Activated CD4-positive, alpha-beta T cell treated with anti-CD3 and anti-CD28 coated beads, Interleukin-2, amount 10 ng/mL, durations not matched to agents 7 days and 5 days (primary cell): Measurements from ENCODE around the gene ARHGAP31. TPM values are rescaled to one million over a fixed set of nuclear protein-coding genes. Genes with fewer than 3 reads are reported as not detected.
"Not testable (repeated sequence)": the region's sequence is repeated elsewhere in the genome, so short reads cannot be mapped to it uniquely, and the experiment has no call there.

Source experiments
- CTCF ChIA-PET: fragments of 350-600 bp; sonication (Branson Sonifier 250); formaldehyde crosslinking; loops from one replicate; lab custom pipeline; 2021; ENCODE audit warnings: antibody characterized with exemption; lab: Charles Lee
- POLR2A ChIA-PET: fragments of 350-600 bp; sonication (Branson Sonifier 250); formaldehyde crosslinking; loops from one replicate; lab custom pipeline; 2021; ENCODE audit warnings: antibody characterized with exemption; lab: Charles Lee
- DNase-seq: peaks from one replicate; pipeline ENCODE4 v3.0.0-alpha.2; 2020
- H3K27ac Mint-ChIP-seq: one replicate; pipeline ENCODE4 v1.8.0; 2021; ENCODE audit warnings: mild to moderate bottlenecking, moderate library complexity, mixed read lengths
- H3K27me3 Mint-ChIP-seq: one replicate; pipeline ENCODE4 v1.8.0; 2021; ENCODE audit warnings: mixed read lengths
- H3K36me3 Mint-ChIP-seq: one replicate; pipeline ENCODE4 v1.8.0; 2021; ENCODE audit warnings: low read depth, mixed read lengths
- H3K4me1 Mint-ChIP-seq: one replicate; pipeline ENCODE4 v1.8.0; 2021; ENCODE audit warnings: mixed read lengths
- H3K4me3 Mint-ChIP-seq: one replicate; pipeline ENCODE4 v1.8.0; 2021; ENCODE audit warnings: mild to moderate bottlenecking, moderate library complexity, mixed read lengths
- H3K9me3 Mint-ChIP-seq: one replicate; pipeline ENCODE4 v1.8.0; 2021; ENCODE audit warnings: mixed read lengths
- total RNA-seq, 2 experiments: library from RNA; stranded (reverse); gene quantifications; one replicate each; pipeline ENCODE4 v1.2.3, GENCODE V29; 2021

ARHGAP31 gene
- total RNA-seq, 2 experiments from 2014 or later, result 2.0 to 2.4 TPM

DNA sequence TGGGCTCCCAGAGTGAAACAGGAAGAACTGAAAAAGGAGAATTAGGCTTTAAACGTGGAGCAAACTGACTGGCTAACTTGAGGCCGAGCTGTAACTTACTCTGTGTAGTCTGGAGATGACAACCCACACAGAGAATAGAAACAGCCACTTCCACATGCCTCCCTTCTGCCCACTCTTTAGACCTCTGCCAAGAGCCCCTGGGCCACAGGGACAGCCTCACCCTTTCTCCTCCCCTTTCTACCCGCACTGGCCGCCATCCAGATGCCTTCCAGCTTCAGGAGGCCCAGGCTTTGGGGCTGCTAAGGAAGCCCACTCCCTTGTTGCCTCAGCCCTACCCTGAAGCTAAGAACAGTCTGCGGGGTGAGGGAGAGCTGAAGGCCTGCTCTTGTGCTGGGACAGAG, 6.8 kb downstream of the ARHGAP31 start:
- Mint-ChIP-seq H3K4me3 (no peak overlapping the region), H3K27me3 (peaks cover under 1% of the 10 kb centered on the region), H3K9me3 (no peaks in the 10 kb centered on the region), H3K36me3 (no peaks in the 10 kb centered on the region), H3K4me1 (peaks cover 22% of the 10 kb centered on the region), H3K27ac (no peak overlapping the region)
- no peak for DNase-seq
- POLR2A ChIA-PET, result no interaction called here
- CTCF ChIA-PET, result interaction anchor here (0.6 to 1.4 kb wide), 4 partner anchors 13 to 1267 kb away, joined by 3 to 6 read pairs (median 4); no protein-coding TSS in a partner anchor

DNA sequence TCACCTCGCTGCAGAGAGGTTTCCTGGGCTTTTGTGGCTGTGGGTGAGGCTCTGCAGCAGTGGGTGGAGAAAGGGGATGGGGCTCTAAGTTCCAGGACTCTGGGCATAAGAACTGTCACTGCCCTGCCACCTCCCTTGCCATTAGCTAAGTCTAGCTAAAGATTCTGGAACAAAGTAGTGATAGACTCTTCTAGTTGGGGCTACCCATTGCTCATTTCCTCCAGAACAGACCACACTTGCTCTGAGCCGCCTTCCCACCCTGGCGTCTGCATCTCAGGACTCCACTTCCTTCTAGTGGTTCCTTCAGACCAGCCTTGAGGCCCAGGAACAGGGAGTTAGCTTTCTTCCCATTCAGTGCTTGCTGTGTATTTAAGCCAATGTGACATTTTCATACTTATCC, 7.5 kb downstream of the ARHGAP31 start:
- Mint-ChIP-seq H3K4me1 (peaks cover 20% of the 10 kb centered on the region), H3K36me3 (no peaks in the 10 kb centered on the region), H3K4me3 (no peak overlapping the region), H3K27me3 (no peaks in the 10 kb centered on the region), H3K27ac (no peak overlapping the region), H3K9me3 (no peaks in the 10 kb centered on the region)
- DNase-seq, result no peak
- POLR2A ChIA-PET, result no interaction called here
- CTCF ChIA-PET, result interaction anchor here (1.4 kb wide), 1 partner anchor 12 kb away, joined by 3 read pairs; no protein-coding TSS in a partner anchor

DNA sequence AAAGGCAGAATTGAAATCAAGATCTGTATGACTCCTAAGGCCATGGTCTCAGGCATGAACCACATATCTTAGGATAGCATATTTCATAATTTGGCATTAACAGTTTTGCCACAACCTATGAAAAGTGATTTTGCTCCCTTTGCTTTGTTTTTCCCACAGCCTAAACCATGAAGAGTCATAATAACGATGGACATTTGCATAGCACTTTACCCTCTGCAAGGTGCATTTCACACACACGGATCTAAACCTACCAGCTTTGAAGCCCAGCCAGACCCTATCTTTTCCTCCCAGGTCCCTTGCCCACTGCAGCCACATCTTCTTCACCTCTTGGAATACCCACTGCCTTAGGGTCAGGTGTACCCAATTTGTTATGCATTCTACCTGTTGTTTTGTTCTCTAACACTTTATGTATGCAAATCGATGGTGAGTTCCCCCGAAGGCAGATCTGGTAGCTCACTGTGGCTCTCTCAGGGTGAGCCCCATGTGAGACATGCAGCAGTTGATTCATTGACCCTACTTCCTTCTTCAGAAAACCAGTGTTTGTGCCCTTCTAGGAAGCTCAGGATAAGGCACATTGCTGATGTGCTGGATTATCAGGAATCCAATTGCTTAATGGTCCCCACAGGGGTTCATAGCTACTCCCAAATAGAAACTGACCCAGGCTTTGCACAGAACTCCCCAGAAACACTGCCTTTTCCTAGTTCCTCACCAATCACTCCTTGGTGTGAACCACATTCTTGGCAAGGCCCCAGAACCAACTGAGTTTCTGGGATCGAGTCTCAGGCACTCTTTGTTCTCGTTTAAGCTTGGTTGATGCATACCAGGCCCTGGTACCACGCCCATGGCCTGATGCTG, 8.7 kb downstream of the ARHGAP31 start:
- CTCF ChIA-PET, result interaction anchor here (0.7 to 1.2 kb wide), 3 partner anchors 9 to 44 kb away, joined by 3 to 5 read pairs (median 3); partner anchors contain the start of gene ARHGAP31
- H3K36me3 Mint-ChIP-seq, result no peaks in the 10 kb centered on the region
- H3K4me3 Mint-ChIP-seq, result no peak overlapping the region
- no peak overlapping the region for H3K27ac Mint-ChIP-seq
- POLR2A ChIA-PET, result no interaction called here
- H3K9me3 Mint-ChIP-seq, result no peaks in the 10 kb centered on the region
- peaks cover 11% of the 10 kb centered on the region for H3K4me1 Mint-ChIP-seq
- no peak for DNase-seq
- no peaks in the 10 kb centered on the region for H3K27me3 Mint-ChIP-seq

DNA sequence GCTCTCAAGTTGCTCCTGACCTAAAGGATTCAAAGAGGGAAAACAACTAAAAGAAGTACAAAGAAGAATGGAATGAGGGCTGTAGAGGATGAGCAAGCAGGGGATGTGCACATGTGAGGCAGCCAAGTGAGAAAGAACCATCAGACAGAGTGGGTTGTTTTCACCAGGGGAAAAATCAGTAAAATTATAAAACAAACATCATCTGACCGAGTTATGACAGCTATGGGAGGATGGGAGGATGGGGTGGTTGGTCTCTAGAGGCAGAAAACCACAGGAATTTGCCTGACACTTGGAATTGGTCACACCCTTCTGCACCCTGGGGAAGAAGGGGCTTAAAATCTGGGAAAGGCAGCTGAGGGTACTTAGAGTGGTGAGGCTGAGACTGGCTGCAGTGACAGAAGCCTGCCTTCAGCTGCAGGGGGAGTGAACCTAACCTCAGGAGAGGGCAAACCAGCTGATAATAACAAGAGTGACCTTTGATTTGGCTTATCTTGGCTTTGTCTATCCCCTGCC, 10.1 kb downstream of the ARHGAP31 start:
- Mint-ChIP-seq H3K9me3 (no peaks in the 10 kb centered on the region), H3K27me3 (no peaks in the 10 kb centered on the region), H3K36me3 (no peaks in the 10 kb centered on the region), H3K4me3 (no peak overlapping the region), H3K27ac (no peak overlapping the region), H3K4me1 (peaks cover 5% of the 10 kb centered on the region)
- POLR2A ChIA-PET, result no interaction called here
- no peak for DNase-seq
- CTCF ChIA-PET, result no interaction called here

DNA sequence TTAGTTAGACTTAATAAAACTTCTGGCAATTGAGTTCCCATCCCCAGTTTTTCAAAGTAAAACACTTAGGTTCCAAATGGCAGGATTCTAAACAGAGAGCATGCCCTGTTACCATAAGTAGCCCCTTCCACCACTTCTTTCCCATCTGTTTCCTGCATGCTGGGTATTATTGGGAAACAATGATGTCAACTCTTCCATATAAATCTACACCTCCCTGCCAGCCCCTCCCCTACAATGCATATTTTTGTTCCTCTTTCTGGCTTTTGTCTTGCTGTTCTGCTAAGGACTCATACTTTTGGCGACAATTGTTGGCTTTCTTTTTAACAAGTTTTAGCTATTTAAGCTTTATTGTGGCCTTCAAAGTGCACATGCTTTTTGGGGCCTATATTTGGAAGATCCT, 11.1 kb downstream of the ARHGAP31 start:
- CTCF ChIA-PET, result interaction anchor here (0.9 to 1.1 kb wide), 3 partner anchors 13 to 43 kb away, joined by 3 to 5 read pairs (median 3); no protein-coding TSS in a partner anchor
- Mint-ChIP-seq H3K4me1 (peaks cover 5% of the 10 kb centered on the region), H3K4me3 (no peak overlapping the region), H3K9me3 (no peaks in the 10 kb centered on the region), H3K27ac (no peak overlapping the region), H3K36me3 (no peaks in the 10 kb centered on the region), H3K27me3 (no peaks in the 10 kb centered on the region)
- POLR2A ChIA-PET, result no interaction called here
- no peak for DNase-seq

DNA sequence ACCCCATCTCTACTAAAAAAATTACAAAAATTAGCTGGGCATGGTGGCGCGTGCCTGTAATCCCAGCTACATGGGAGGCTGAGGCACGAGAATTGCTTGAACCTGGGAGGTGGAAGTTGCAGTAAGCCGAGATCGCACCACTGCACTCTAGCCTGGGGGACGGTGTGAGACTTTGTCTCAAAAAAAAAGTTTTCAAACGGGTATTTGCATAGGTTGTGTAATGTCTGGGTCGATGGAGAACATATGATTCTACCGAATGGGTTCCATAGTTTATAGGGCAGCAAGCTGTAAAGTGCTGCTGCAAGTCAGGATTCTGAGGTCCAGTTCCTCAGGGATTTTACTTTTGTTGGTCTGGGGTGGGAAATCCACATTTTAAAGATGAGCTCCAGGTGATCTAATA, 12.2 kb downstream of the ARHGAP31 start:
- CTCF ChIA-PET, result interaction anchor here (0.6 to 1.6 kb wide), 4 partner anchors 10 to 1111 kb away, joined by 3 to 6 read pairs (median 4); no protein-coding TSS in a partner anchor
- H3K27me3 Mint-ChIP-seq, H3K4me3 Mint-ChIP-seq, H3K36me3 Mint-ChIP-seq, H3K9me3 Mint-ChIP-seq, DNase-seq, H3K27ac Mint-ChIP-seq, POLR2A ChIA-PET, H3K4me1 Mint-ChIP-seq: not testable (repeated sequence)

DNA sequence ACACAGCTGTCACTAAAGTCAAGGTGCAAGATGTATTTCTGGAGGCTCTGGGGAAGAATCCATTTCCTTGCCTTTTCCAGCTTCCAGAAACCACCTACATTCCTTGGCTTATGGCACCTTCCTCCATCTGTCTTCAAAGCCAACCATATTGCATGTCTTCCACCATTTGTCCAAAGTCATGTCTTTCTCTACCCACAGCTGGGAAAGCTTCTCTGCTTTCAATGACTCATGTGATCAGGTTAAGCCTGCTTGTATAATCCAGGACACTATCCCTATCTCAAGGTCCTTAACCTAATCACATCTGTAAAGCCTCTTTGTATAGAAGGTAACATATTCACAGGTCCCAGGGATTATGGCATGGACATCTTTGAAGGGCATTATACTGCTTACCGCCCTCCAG, 14.2 kb downstream of the ARHGAP31 start:
- no peak for DNase-seq
- POLR2A ChIA-PET, result no interaction called here
- Mint-ChIP-seq H3K27ac (no peak overlapping the region), H3K4me1 (peaks cover 7% of the 10 kb centered on the region), H3K9me3 (no peaks in the 10 kb centered on the region), H3K27me3 (no peaks in the 10 kb centered on the region), H3K4me3 (no peak overlapping the region), H3K36me3 (no peaks in the 10 kb centered on the region)
- CTCF ChIA-PET, result no interaction called here

DNA sequence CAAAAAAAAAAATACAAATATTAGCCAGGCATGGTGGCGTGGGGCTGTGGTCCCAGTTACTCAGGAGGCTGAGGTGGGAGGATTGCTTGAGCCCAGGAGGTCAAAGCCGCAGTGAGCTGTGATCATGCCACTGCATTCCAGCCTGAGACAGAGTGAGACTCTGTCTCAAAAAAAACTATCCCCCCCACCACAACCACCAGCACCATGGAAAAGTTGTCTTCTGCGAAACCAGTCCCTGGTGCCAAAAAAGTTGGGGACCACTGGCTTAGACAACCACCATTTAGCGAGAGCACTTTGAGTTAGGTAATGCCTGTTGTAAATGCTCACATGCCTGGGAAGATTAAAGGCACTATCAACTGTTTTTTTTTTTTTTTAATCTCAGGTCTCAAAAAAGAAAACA, 15.4 kb downstream of the ARHGAP31 start:
- POLR2A ChIA-PET, result no interaction called here
- CTCF ChIA-PET, result no interaction called here
- Mint-ChIP-seq H3K9me3 (no peaks in the 10 kb centered on the region), H3K36me3 (no peaks in the 10 kb centered on the region), H3K4me3 (no peak overlapping the region), H3K4me1 (peaks cover 7% of the 10 kb centered on the region), H3K27ac (no peak overlapping the region), H3K27me3 (no peaks in the 10 kb centered on the region)
- DNase-seq, result no peak

DNA sequence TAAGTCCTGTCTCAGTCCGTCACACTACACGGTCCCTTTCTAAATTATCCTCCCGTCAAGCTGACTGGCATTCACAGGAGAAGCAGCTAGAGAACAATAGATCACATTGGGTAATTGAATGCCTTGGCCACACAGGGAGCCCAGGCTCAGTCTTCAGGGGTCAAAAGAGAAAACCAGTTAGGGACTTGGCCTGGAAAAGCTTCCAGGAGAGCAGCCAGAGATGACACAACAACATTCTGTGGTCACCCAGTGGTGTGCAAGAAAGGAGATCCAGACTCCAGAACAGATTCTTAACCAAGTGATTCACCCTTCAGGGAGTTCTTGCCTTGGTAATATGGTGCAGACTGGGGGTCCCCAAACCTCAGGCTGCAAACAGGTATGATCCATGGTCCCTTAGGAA, 15.9 kb downstream of the ARHGAP31 start:
- no peak for DNase-seq
- H3K9me3 Mint-ChIP-seq, result no peaks in the 10 kb centered on the region
- ChIA-PET CTCF (no interaction called here), POLR2A (no interaction called here)
- H3K27ac Mint-ChIP-seq, result no peak overlapping the region
- H3K4me1 Mint-ChIP-seq, result peaks cover 7% of the 10 kb centered on the region
- H3K36me3 Mint-ChIP-seq, result no peaks in the 10 kb centered on the region
- no peak overlapping the region for H3K4me3 Mint-ChIP-seq
- no peaks in the 10 kb centered on the region for H3K27me3 Mint-ChIP-seq

DNA sequence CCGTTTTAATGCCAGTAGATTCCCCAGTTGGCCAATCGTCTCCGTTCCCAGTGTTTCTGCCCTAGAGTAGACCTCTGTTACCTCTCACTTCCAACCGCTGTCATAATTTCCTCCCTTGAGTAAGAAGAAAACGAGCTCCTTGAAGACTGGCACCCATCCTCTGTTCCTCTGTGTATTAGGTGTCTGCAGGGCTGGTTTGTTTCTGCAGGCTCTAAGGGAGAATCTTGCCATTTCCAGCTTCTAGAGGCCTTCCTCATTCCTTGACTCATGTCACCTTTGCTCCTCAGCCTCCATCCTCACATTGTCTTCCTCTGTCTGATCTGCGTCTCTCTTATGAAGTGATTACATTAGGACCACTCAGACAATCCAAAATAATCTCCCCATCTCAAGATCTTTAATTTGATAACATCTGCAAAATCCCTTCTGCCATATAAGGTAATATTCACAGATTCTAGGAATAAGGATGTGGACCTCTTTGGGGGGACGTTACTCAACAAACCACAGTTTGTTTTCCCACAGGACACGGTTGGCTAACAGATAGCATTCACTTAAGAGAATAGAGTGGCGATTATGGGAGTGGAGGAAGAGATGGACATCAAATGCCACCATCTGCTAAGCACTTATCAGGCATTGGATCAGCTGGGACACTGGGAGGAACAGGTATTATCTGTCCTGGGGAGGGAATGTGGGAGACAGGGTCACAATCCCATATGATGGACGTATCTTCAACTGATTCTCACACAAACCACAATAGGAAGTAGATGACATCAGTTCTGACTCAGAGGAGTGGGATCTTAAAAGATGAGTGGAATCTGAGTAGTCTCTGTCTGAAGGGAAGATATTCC, 17.1 kb downstream of the ARHGAP31 start:
- Mint-ChIP-seq H3K36me3 (no peaks in the 10 kb centered on the region), H3K4me1 (peaks cover 7% of the 10 kb centered on the region), H3K27ac (no peak overlapping the region), H3K4me3 (no peak overlapping the region), H3K9me3 (no peaks in the 10 kb centered on the region), H3K27me3 (no peaks in the 10 kb centered on the region)
- ChIA-PET CTCF (interaction anchor here (0.6 kb wide), 1 partner anchor 12 kb away, joined by 4 read pairs; no protein-coding TSS in a partner anchor), POLR2A (no interaction called here)
- no peak for DNase-seq

DNA sequence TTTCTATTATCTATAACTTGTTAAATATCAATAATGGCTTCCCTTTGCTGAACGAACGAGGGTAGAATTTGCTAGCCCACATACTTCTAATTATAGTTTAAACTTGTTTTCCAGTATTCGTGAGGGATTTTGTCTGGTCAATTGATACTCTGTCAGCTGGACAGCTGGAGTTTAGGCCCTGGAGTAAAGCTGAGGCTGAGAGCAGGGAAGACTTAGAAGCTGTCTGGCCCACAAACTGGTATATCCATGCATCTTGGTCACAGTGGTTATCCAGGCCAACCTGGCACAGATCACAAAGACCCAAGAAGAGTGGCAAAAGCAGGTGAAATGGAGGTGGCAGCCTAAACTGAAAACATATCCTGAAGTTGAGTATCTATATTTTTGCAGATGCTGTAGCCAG, 19.3 kb downstream of the ARHGAP31 start:
- peaks cover 7% of the 10 kb centered on the region for H3K4me1 Mint-ChIP-seq
- DNase-seq, result no peak
- no peaks in the 10 kb centered on the region for H3K9me3 Mint-ChIP-seq
- ChIA-PET POLR2A (no interaction called here), CTCF (interaction anchor here (0.7 kb wide), 1 partner anchor 12 kb away, joined by 3 read pairs; no protein-coding TSS in a partner anchor)
- peaks cover 2% of the 10 kb centered on the region for H3K27me3 Mint-ChIP-seq
- H3K4me3 Mint-ChIP-seq, result no peak overlapping the region
- no peaks in the 10 kb centered on the region for H3K36me3 Mint-ChIP-seq
- no peak overlapping the region for H3K27ac Mint-ChIP-seq

DNA sequence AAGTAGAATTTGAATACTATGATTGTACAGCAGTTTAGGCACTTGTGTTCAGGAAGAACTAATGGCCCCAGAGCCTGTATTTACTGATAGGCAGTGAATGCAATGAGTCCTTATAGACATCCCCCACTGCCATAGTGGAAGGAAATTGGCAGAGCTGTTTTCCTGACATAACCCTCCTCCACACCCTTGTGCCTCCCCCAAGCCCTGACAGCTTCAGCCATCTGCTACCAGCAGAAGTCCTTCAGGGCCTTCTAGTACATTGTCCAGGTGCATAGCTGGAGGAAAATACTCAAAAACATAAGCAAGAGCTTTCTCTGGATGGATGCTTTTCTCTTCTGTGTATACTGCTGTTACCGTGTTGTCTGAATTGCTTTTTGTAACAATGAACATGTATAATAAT, 20.6 kb downstream of the ARHGAP31 start:
- H3K4me3 Mint-ChIP-seq, result no peak overlapping the region
- peaks cover 7% of the 10 kb centered on the region for H3K4me1 Mint-ChIP-seq
- CTCF ChIA-PET, result interaction anchor here (1.9 kb wide), 1 partner anchor 21 kb away, joined by 6 read pairs; the partner anchor contains the start of gene ARHGAP31
- H3K27ac Mint-ChIP-seq, result no peak overlapping the region
- H3K9me3 Mint-ChIP-seq, result no peaks in the 10 kb centered on the region
- POLR2A ChIA-PET, result no interaction called here
- peaks cover 7% of the 10 kb centered on the region for H3K27me3 Mint-ChIP-seq
- H3K36me3 Mint-ChIP-seq, result no peaks in the 10 kb centered on the region
- DNase-seq, result no peak
